HG03442 (cell line): Measurements from ENCODE around the gene ACSBG1.
"Not testable (repeated sequence)": the region's sequence is repeated elsewhere in the genome, so short reads cannot be mapped to it uniquely, and the experiment has no call there.

ENCODE experiments used
- ATAC-seq: cut with Tn5 transposase; IDR thresholded peaks from one replicate; pipeline ENCODE4 v1.9.1; 2021; ENCODE audit warnings: mild to moderate bottlenecking, moderate library complexity; ENCODE audit not compliant: unreplicated experiment

ACSBG1 gene

DNA sequence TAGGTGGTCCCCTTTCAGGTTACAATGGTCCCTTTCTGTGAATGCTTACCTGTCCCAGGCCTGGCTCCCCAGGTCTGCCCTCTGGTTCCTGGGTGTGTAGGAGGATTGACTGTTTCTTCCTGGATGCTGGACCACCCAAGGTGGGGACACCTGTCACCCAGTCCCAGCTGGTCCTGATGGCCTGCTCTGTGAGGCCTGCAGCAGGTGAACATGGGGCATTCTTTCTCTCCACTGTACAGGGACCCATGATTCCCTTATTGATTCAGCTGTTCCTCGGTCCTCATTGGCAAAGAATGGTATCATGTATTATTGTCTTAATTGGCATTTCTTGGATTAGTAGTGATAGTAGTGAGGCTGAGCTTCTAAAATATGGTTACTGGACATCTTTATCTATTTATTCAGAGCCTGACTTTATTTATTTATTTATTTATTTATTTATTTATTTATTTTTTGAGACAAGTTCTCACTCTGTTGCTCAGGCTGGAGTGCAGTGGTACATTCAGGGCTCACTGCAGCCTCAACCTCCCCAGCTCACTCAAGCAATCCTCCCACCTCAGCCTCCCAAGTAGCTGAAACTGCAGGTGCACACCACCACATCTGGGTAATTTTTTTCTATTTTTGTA is 21.2 kb upstream of the ACSBG1 start:
- no peak for ATAC-seq

DNA sequence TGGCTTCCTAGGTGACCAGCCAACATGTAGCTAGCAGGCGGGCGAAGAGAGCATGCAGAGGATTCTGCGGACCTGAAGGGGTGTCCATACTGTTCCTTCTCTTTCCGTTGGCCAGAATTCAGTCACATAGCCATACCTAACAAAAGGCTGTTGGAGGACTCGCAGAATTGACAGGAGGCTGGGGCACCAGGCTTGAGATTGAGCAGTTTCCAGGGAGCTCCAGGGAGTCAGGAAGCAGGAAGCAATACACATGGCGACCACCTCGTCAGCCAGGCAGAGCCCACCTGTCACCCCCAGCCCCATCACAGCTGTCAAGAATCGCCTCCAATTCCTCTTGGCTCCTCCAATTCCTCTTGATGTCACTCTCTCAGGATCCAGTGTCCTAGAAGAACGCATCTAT is 16.8 kb upstream of the ACSBG1 start:
- no peak for ATAC-seq

- ATAC-seq = no peak
Observed at GRCh38 chr15:78249131-78249530, 14.8 kb upstream of the ACSBG1 start.

DNA sequence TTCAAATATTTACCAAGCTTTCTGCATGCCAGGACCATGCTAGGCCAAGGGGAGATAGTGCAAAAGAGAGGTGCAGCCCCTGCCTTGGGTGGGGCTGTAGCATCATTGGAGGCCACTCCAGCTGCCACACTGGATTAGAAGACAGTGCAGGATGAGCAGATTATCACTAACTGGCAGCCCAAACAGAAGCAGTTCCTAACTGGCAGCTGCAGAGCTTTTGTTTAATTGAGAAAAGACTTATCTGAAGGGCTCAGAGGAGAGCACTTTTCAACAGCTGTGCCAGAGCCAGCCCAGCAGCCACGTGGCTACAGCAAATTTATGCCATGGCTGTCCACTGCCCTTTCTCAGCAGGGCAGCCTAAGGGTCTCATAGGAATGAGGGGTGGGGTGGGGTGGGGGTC is 13.5 kb upstream of the ACSBG1 start:
- no peak for ATAC-seq

DNA sequence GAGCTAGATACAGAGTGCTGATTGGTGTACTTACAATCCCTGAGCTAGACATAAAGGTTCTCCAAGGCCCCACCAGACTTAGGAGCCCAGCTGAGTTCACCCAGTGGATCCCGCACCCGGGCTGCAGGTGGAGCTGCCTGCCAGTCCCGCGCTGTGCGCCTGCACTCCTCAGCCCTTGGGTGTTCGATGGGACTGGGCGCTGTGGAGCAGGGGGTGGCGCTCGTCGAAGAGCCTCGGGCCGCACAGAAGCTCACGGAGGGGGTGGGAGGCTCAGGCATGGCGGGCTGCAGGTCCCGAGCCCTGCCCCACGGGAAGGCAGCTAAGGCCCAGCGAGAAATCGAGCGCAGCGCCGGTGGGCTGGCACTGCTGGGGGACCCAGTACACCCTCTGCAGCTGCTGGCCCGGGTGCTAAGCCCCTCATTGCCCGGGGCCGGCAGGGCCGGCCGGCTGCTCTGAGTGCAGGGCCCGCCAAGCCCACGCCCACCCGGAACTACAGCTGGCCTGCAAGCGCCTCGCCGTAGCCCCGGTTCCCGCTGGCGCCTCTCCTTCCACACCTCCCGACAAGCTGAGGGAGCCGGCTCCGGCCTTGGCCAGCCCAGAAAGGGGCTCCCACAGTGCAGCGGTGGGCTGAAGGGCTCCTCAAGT is 11.7 kb upstream of the ACSBG1 start:
- ATAC-seq = not testable (repeated sequence)

- not testable (repeated sequence) for ATAC-seq
Observed at GRCh38 chr15:78245392-78245791, 11.0 kb upstream of the ACSBG1 start.

DNA sequence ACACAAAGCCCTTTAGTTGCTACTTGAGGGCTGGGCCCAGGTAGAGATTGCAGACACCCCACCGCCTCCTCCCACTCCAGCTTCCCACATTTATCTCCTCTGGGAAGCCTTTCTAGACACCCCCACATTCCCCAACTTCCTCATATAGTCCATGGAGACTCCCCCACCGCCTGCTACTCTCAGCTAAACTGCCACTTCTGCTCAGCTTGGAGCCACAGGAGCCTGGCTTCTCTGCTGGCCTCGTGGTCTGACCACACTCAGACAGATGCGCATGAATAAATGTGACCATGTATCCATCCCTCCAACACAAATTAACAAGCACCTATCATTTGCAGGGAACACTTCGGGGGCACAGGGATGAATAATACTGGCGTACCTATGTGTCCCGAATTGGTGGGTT is 10.5 kb upstream of the ACSBG1 start:
- no peak for ATAC-seq

DNA sequence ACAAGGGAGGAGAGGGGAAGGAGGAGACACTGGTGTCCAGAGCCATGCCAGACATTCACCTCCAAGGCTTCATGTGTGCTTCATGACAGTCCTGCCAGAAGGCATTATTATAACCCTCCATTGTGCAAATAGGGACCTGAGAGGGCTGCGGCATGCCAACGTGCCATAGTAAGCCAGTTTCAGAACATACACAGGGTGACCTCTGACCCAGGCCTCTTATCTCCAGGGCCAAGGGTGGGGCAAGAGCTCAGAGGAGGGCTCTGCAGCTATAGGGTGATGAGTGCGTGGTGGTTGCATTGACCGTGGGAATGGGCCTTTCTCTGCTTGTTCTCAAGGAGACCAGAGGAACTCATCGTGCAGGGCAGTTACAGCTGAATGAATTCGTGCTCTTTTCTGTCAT is 9.7 kb upstream of the ACSBG1 start:
- no peak for ATAC-seq

DNA sequence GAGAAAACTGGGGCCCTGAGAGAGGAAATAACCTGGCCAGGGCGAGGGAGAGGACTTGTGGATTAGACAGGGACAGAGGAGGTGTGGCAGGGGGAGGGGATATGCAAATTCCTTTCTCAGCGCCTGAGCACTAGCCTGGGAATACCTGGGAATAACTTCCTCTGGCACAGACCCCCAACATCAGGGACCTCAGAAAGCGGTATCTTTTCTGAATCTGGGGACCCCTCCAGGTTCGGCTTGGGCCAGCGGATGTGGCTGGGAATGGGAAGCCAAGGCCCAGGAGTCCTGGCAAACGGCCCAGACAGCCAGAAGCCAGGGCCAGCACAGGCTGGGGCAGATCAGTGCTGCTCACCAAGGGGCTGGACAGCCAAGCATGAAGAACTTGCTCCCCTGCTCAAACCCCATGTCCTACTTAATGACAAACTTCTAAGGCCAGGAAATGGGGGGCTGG is 9.2 kb upstream of the ACSBG1 start:
- ATAC-seq = no peak

DNA sequence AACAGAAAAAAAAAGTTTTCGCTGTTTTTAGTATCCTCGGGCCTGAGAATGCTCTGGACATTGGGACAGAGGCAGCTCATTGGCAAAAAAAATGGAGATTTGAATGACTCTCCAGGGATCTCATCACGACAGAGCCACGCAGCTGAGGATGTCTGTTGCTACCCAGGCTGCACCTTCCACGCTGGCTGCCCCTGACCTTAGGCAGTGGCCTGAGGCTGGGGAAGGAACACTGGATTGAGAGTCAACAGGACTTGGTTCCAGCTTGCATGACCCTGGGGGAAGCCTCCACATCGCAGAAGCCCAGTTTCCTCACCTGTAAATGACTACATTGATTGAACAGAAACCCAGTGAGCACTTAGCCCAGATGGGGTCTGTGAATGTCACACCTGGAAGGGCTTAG is 8.7 kb upstream of the ACSBG1 start:
- no peak for ATAC-seq

- ATAC-seq = no peak
Observed at GRCh38 chr15:78242128-78242527, 7.8 kb upstream of the ACSBG1 start.

- ATAC-seq = no peak
Observed at GRCh38 chr15:78241017-78241416, 6.7 kb upstream of the ACSBG1 start.

DNA sequence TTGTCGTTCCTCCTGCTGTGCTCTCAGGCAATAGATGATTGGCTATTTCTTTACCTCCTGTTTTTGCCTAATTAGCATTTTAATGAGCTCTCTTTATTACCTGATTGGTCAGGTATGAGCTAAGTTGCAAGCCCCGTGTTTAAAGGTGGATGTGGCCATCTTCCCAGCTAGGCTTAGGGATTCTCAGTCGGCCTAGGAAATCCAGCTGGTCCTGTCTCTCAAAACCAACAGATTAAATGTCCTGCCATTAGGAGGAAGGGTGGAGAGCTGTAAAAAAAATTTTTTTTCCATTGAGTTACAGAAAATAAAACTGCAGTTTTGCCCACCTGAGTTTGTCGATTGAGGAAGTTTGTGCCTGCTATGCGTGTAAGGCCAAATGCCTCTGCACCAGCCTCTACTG is 5.4 kb upstream of the ACSBG1 start:
- ATAC-seq = no peak

DNA sequence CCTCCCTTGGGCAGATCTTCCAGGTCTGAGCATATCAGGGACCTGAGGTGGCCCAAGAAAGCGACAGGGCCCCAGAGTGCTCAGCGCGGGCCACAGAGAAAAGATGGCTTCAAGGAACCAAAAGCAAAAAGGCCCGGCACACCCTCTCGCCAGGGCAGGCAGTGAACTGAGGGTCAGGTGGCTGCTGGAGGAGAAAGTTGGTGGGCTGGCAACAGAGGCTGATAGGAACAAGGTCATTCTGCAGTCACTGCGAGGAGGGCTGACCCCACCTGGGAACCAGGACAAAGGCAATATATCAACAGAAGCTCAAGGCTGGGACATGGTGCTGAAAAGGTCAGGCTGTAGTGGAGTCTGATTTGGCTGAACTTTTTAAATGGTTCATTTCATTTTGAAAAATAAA is 2.8 kb upstream of the ACSBG1 start:
- ATAC-seq = no peak

DNA sequence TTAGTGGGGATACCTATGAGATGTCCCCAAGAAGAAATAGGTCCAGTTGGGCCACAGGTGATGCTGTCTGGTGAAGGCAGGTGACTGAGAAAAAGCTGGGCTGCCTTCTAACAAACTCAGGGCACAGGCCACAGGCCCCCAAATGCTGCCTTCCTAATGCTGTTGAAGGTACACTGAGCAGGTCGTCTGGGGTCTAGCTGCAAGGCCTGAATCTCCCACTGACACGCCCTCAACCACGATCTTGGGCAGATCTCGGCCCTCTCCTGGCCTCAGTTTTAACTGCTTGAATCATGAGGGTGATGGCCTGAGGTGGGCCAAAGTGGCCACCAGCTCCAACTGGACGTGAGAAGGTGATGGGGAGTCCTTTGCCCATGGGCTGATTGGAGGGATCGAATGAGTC is 2.1 kb upstream of the ACSBG1 start:
- ATAC-seq = no peak

DNA sequence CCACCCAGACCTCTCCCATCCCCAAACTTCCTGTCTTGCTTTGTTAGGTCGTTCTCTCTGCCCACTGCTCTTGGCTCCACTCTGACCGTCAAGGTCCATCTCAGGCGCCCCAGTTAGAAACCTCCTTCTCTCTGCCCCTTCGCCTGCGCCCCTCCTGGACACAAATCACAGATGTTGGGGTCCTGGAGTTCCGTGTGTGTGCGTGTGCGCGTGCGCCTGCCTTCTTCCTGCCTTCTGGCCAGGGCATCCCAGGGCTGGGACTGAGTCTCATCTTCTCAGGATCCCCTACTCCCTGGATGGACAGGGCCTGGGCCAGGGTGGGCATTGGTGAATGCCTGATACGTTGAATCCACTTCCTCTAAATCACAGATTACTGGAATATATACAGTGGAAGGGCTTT is 869 bp downstream of the ACSBG1 start:
- no peak for ATAC-seq

- ATAC-seq = no peak
Observed at GRCh38 chr15:78232951-78233350, 1.4 kb downstream of the ACSBG1 start.

DNA sequence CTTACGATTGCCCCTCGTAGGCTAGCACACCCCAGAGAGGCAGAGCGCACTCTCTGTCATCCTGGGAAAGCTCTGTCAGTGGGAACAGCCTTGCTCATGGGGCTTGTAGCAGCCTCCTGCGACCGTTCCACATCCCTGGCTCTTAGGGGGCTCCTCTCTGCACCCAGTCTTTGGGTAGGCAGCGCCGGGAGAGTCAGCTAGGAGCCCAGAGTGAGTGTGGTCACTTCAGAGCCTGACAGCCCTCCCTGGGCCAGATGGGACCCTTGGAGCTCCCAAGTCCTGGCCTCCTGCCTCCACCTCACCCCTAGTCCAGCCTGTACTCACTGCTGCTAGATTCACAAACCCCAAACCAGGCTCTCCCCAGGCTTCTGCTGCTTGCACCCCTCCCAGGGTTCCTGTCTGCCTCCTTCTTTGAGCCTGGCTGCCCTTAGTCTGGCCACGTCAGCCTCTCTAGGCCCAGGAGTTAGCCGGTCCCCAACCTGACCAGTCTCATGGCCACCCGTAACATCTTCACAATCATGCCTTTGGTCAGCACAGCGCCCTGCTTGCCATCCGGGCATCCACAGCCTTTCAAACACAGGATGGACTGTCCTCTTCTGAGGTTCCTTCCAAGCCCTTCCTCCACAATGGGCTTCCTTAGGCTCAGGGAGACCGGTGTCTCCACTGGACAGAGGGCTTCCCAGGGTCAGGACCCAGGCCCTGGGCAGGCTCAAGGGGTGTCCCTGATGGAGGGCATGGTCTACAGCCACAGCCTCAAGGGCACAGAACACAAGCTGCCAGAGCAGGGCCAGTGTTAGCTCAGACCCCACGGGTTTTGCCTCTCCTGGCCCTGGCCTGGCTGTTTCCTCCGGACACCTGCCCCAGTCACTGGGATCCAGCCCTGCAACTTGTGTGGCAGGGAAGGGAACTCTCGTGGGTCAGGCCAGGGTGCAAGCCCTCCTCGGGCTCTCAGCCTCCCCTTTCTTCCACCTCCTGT is 4.6 kb downstream of the ACSBG1 start:
- no peak for ATAC-seq

- no peak for ATAC-seq
Observed at GRCh38 chr15:78228356-78228996, 5.9 kb downstream of the ACSBG1 start.

GRCh38 chr15:78225783-78226541 is 8.4 kb downstream of the ACSBG1 start:
- peak; percentile 53 for ATAC-seq

- no peak for ATAC-seq
Observed at GRCh38 chr15:78224023-78224411, 10.3 kb downstream of the ACSBG1 start.
